Activated gamma-delta T cell (primary cell): ENCODE results near the gene FARS2.
"Not testable (repeated sequence)": the region's sequence is repeated elsewhere in the genome, so short reads cannot be mapped to it uniquely, and the experiment has no call there.

Experiments
- DNase-seq: peaks from one replicate; lab custom pipeline; 2025; lab: John Stamatoyannopoulos, UW

Gene FARS2

DNA sequence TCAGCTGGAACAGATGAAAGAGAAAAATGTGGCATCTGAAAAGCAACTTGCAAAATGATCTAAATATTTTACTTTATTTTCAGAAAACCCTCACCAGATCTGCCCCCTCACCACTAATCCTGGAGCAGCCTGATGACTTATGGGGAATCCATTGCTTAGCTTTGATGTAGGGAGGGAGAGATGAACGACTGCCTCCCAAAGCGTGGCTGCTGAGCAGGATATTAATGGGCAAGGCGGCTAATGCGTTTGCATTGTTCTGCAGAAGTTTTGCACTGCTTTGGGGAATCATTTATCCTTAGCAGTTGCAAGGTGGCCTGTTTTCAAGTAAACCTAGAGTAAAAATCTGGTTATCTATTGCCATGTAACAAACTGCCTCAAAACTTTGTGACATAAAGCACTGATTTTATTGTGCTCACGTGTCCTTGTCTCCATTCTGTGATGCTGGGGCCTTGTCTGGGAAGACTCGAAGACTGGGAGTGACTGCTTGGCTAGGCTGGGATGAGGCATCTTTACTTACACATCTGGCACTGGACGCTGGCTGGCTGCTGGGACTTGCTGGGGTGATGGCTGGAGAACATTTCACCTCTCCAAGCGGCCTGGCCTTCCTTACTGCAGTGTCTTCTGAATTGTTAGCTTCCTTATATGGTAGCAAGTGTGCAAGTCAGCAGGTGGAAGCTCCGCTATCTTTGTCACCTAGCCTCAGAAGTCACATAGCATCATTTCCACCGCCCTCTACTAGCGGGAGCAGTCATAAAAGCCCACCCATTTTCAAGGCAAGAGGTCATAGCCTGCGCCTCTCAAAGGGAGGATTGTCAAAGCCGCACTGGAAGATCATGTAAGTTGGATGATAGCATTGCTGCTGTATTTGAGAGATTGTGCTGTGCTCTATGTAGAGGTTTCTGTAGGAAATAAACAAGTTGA is 432.2 kb downstream of the FARS2 start:
- no peak for DNase-seq

DNA sequence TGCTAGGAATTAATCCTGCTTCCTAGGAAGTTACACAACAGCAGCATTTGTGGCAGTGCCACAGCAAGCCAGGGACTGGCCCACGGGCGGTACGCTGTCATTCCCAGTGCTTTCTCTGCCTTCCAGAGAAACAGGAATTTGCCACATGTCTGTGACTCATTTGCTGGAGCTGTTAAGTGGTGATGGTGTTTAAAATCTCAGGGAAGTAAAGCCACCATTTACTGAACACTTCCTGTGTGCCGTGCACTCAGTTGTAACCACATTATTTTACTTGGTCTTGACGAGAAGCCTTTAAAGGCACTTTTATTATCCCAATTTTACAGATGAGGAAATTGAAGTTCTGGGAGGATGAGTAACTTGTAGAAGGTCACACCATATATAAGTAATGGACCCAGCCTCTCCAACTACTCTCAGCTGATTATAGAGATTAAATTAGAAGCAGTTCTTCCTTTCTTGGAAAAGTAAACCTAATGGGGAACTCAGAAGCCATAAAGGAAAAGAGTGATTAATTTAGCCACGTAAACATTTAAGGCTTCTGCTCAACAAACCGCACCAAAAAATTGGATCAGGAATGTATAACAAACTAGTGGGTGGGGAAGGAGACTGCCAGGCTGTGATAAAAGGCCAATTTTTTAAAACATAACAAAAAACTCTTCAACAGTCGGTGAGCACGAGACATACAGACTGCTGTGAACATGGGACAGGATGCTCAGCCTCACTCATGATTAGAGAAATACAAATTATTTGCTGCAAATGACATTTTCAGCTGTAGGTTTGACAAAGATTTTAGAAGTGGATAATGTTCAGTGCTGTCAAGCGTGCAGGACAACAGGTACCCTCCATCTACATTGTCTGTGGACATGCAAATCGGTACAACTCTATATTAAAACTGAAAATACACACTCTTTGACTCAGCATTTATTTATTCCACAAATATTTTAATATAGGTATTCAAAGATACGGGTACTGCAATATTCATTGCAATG is 434.2 kb downstream of the FARS2 start:
- DNase-seq = no peak

DNA sequence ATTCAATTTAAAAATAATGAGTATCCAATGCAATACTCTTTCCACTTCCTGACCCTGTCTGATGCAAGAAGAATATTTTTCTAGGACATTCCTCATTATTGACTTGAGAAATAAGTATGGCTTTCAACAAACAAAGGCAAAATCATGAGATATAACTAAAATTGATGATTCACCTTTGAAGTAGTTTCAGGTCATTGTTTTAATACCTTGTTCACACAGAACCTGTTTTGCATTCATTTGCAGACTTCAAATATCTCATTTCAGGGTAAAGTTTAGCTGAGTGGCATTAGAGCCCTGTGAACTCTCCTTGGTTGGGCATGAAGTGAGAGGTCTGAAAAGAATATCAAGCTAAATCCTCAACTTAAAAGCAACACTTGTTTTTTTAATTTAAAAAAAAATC is 436.2 kb downstream of the FARS2 start:
- no peak for DNase-seq

DNA sequence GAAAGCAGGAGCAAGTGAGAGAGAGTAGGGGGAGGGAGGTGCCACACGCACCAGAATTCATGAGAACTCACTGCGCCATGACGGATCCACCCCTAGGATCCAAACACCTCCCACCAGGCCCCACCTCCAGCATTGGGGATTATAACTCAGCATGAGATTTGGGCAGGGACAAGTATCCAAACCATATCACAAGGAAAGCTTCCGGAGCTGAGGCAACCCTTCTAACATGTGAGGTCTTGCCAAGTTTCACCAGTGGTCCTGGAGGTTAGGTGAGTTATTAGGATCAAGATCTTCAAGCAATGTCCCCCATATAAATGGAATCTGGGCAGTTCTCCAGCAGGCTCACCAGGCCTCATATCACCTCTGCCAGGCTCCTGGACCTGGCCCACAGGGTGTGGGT is 437.0 kb downstream of the FARS2 start:
- DNase-seq = no peak

DNA sequence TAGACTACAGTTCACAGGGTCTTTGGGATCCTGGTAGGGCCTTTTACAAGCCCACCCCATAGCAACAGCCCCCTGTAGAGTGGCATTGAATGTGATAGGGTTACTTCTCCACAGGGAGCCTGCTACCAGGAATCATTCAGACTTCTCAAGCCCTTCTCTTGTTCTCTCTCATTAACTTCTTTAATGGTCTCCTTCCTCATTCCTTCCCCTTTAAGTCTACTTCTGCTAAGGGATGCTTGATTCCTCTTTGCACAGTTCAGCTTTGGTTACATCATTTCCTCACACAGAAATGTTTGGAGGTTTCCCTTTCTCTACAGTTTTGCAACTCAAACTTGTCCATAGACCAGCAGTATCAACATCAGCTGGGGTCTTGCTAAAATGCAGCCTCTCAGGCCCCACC is 437.8 kb downstream of the FARS2 start:
- not testable (repeated sequence) for DNase-seq

DNA sequence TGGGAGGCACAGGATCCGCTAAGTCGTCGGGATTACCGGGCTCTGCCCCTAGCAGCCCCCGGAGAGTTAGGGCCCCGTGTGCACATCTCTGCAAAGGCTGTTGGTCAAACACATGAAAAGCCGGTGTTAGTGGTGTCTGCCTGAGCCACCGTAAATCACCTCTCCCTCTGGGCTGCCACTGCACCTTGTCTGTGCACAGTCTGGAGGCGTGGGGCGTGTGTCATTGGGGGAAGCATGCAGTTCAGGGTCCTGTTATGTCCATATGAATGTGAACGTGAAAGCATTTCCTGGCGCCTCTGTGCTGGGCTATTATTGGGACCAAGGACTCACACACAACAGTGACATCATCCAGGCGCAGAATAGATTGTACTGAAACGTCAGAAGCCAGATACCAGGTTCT is 439.9 kb downstream of the FARS2 start:
- DNase-seq = no peak

DNA sequence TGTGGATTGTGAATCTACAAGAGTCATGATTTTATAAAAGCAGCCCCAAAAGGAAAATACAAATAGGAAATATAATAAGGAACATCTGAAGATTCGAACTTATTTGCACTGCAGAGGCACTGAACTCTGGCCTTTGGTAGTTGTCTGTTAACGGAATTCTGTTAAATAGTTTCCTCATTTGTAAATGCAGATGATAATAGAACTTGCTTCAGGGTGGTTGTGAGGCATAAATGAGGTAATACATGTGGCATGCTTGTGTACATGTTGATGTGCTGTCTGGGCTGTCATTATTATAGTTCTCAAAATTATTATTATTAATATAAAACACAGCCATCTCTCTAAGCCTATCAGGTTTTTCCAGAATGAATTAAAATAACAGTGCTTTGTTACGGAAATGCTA is 443.4 kb downstream of the FARS2 start:
- DNase-seq = no peak

DNA sequence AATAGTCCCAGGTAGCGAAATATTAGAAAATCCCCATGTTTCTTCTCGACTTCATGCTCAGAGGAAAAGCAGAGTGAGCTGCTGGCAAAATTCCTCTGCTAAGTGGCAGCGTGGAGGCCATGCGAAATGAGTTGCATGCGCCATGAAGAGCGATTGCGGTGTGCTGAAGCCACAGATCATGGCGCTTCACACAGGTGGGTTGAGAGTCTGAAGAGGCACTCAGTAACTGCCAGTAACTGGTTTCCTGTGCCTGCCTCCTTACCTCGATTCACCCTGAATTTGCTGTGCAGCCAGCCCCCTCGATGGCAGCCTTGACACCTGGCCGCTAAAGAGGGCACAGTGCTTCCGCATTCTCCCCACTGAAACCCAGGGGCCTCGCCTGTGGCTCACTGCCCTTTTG is 443.9 kb downstream of the FARS2 start:
- DNase-seq = no peak

DNA sequence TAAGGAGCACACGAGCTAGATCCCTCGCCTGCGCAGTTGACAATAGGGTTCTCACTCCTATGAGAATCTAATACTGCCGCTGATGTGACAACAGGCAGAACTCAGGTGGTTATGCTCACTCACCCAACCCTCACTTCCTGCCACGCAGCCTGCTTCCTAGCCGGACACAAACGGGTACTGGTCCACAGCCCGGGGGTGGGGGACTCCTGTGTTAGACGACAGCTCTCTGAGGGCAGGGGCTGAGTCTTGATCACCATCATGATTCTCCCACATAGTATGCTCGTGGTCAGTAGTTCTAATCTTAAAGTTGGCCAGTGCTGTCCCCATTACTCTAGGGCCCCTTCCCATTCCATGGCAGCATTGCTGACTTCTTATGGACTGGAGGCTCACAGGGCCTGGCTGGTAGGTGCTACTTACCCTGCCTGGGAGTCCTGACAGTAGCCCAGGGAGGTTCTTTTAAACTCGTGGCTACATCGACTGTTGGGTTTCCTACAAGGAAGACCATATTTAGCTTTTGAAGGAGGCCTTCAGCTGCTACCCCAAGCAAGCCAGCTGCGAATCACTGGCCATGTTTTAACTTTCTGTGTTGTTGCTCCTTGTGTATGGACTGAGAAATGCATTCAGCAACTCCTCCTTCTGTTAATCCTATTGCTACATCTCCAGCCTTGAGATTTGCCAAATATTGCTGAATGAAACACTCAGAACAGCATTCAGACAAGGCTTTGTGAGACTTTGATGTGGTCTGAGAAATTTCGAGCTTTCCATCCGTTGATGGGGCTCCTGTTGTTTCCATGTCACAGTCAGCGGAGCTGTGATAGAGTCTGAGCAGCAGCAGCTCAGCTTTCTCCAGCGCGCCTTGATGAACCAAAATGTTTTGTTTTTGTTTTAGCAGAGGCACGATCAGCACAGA is 445.1 kb downstream of the FARS2 start:
- no peak for DNase-seq

DNA sequence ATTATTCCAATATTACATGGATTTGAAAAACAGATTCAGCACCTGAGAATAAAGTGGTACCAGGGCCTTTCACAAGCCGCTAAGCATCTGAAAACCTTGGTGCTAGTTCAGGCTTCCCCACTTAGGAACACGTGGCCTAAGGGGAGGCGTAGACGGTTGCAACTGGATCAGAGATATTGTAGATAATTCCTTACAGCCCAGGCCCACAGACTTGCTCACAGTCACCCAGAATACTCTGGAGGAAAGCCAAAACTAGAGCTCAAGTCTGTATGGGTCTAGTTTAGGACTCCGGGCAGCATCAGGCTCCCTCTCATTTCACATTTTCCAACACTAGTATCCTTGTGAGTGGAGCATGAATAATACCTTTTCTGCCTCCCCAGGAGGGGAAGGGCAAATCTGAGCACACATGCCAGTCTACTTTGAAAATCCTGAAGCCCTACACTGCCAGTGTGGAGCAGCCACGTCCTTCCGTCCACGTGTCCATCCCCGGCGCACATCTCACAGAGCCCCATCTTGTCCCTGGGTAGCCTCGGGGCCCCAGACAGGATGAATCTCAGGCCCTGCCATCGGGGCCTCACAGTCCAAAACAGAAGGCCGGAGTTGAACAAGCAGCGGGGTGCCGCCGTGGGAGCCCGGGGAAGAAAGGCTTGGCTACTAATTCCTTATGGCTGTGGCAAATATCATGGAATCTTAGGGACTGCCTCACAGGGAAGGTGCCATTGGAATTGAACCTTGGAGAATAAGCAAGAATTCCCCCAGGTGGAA is 446.1 kb downstream of the FARS2 start:
- DNase-seq = no peak

DNA sequence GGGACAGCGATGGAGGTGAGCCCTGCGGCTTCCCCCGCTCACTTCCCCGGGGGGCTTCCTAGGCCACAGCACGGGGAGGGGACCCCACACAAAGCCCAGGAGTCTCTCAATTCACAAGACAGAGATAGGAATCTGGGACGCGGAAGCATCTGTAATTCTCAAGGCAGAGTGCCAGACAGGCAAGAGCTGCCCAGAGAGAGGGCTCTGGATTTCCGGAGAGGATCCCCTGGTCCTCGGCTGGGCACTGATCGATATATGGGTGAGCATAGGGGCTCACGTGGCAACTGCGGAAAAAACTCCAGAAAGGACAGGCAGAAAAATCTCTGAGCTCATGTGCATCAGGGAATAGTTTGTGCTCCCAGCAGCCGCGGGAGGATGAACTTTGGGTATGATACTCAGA is 449.2 kb downstream of the FARS2 start:
- DNase-seq = no peak

DNA sequence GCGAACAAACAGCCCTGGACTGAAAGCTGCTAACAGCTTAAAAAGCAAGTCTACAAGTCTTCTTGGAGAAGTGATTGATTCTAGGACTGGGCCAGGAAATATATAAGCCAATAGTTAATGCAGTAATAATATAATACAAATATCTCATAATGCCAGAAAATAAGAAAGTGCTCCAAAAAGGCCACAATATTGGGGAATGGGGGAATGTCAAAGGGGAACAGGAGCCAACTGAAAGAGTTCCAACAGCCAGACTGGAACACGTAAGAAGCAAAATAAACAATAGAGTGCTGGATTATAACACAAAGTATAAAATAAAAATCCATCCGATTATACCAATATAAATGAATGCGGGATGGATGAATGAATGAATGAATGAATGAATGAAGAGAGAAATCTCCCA is 449.6 kb downstream of the FARS2 start:
- DNase-seq = no peak

DNA sequence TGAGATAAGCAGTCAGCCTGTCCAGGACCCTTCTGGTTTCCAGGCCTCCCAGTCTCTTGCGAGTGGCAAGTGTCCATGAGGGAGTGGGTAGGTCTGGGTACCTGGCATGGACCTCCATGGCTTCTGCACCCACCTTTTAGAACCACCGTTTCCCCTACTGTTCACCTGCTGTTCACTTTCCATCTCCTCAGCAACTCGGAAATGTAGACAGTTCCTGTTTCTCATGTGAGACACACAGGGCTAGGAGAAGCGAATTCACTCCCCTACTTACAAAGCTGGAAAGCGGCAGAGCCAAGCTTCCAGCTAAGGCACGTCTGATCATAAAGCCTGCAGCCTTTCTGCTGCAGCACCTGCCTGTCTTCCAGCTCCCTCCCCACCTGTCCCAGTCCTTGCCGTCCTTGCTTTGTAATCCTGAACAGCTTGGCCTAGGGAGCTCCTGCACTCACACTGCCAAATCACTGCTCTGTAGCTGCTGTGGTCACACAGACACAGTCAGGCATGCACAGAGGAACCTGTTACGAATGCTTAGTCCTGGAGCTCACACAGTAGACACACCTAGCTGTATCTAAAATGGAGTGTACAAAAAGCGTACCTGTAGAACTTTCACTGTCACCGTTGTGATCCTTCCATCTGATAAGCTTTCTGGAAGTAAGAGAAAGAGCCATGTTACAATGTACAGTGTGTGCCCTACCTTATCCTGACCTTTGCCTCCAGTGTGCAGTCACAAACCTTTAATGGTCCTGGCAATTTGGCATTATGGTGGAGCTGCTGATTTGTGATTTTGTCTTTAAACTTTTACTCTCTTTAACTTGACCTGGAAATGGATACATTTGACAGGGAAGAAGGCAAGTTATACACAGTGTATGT is 451.3 kb downstream of the FARS2 start:
- no peak for DNase-seq

DNA sequence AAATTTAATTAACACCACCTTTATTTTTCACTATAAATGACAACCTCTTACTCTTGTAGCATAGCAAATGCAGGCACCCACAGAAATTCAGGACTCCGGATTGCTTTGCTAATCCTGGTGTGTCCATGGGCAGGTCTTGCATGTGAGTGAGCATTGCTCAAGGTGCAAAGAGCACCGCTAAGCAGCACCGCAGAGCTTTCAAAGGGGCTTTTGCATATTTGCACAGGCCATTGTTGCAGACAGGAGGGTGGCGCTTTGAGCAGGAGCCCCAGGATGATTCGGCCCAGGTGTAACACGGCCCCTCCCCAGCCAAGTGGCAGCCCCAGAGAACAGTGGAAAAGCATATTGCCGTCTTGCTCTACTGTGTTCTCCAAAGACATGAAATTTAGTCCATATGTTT is 452.2 kb downstream of the FARS2 start:
- DNase-seq = no peak

DNA sequence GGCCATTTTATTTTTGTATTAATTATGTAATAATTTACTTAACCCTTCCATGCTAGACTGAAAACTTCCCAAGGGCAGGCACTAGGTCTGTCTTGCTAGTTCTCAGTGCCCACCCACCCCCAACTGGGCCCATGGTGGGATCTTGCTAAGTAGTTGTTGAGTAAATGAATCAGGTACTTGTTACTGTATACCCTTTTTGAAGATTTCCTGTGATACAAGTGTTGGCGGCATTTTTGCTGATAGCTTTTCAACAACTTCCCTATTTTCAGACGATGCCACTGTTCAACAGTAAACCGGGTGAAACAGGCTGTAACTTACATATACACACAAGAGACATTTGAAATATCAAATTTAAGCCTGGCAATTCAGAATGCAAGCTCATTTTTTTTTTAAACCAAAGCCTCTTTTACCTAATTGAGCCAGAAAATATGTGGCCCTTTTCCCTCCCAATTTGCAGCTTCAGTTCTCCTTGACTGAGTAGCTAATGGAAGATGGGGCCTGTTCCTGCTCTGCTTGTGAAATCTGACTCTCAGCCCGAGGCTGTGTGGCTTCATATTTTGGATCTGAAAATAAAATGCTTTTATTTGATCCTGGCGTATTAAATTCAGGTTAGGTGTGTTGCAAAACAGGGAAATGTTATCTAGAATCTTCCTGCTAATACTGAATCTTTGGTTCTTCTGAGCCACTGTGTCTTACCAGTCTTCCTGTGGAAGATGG is 457.1 kb downstream of the FARS2 start:
- no peak for DNase-seq

DNA sequence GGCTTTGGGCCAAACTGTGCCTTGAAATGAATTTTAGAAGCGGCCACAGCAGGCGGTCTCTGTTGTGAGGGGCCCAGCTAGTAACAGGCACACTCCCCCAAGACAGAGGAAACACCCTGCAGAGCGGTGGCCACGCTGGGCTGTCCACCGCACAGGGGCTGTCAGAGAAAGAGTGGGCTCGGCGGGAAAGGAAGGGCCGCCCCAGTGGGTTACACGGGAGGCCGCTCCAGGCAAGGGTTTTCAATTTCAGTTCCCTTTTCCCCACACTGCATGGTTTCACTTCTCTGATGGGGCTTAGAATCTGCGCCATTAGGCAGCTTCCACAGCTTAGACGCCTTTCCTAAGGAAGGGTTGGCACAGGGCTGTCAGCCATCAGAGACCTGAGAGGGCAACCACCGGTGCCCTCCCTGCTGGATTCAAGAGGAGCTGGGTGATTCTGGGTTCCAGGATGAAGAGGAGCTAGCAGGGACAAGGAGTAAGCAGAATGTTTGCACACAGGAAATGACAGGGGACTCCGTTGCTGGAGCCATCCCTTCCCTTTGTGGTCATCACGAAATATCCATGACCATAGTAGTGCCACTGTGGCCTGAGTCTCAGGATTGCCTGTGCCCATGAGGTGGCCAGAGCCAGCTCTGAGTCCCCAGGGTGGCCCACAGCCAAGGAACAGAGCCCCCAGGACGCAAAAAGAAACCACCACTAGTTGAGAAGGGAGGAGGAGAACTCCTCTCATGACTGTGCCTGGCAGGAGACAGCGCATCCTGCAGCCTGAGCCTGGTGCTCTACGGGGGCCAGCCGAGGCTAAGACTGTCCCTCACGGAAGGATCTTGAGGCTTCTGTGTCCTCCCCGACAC is 462.8 kb downstream of the FARS2 start:
- no peak for DNase-seq

DNA sequence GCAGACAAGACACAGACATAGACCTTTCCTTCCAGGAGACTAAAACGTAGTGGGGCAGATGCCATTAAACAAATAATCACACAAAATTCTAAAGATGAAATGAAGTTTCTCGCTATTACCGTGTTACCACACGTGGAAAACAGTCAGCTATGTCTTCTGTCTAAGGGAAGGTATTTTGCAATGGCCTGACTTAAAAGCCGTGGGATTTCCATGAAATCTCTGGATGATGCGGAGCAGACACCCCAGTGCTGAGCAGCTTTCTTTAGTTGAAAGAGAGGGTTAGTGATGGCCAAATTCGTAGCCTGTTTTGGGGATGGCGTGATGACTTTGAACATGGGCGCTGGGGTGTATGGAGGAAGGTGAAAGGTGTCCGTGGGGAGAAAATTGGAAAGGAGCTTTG is 463.6 kb downstream of the FARS2 start:
- DNase-seq = no peak

DNA sequence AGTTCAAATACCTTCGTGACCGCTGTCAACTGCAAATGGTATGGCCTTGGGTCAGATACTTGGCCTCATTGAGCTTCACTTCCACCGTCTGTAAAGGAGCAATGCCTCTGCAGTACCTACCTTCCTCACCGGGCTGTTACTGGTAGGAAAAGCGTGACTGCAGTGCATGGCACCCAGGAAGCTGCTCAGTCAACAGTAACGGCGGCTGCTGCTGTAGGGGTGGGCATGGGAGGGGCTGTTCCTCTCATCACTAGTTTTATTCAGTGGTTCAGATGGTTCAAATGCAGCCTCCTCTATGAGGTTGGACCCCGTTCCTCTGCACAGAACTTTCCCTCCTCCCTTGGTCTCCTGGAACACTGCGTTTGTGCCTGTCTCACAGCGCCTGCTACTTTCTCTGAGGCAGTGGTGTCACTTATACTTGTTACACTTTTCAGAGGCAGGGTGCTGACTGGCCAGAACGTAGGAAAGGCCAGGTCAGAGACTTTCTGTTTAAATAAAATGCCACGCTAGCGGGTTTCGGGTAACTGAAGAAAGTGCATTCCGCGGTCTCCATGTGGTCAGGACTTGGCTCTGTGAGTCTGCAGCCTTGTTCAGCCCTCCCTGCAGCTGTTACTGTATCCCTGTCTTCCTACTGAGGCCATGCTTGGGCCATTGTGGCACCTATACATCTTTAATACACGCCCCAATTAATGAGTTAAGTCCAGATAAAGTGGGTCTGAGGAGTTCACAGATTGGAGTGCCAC is 465.8 kb downstream of the FARS2 start:
- DNase-seq = no peak
